HG03095 (cell line): ENCODE data around the gene C14orf180.

Source experiments
- ATAC-seq: cut with Tn5 transposase; IDR thresholded peaks from one replicate; pipeline ENCODE4 v1.9.1; 2021; ENCODE audit warnings: moderate library complexity; ENCODE audit not compliant: unreplicated experiment

Gene C14orf180

GRCh38 chr14:104592292-104592672 lies 12.7 kb downstream of the C14orf180 start:
- ATAC-seq, result no peak

- no peak for ATAC-seq
These were observed 13.2 kb downstream of the C14orf180 start for GRCh38 chr14:104592785-104593184.

DNA sequence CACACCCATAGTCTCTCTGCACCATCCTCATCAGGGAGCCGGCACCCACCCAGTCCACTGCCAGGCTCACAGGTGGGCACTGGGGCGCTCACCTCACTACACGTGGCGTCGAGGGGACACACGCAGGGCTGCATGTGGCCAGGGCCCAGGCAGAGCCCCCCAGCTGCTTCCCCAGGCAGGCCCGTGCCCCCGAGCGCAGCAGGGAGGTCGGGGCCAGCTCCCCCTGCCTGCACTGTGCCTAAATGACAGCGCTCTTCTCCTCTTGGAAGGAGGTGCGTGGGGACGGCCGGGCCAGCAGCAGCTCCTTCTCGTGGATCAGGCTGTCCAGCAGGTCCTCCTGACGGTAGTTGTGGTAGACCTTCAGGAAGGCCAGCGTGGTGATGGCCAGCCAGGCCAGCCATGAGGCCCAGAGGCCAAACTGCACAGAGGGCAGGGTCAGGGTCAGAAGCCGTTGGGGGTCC lies 13.7 kb downstream of the C14orf180 start:
- no peak for ATAC-seq

DNA sequence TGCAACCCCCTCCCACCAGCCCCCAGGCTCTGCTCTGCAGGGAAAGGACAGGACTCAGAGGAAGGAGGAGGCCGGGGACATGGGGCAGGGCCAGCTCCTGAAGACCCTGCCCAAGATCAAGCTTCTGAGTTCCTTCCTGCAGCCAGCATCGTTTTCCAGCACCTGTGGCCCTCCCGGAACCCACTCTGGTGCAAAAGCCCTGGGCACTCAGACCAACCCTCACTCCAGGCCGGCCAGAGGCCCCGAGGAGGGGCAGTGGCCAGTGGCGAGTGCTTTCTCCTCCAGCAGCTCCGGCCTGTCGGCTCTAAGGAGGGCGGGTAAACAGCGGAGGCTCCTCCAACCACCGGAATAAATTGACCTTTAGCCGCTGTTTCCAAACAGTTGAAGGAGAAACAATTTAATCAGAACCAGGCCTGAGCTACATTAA lies 14.2 kb downstream of the C14orf180 start:
- ATAC-seq, result no peak

DNA sequence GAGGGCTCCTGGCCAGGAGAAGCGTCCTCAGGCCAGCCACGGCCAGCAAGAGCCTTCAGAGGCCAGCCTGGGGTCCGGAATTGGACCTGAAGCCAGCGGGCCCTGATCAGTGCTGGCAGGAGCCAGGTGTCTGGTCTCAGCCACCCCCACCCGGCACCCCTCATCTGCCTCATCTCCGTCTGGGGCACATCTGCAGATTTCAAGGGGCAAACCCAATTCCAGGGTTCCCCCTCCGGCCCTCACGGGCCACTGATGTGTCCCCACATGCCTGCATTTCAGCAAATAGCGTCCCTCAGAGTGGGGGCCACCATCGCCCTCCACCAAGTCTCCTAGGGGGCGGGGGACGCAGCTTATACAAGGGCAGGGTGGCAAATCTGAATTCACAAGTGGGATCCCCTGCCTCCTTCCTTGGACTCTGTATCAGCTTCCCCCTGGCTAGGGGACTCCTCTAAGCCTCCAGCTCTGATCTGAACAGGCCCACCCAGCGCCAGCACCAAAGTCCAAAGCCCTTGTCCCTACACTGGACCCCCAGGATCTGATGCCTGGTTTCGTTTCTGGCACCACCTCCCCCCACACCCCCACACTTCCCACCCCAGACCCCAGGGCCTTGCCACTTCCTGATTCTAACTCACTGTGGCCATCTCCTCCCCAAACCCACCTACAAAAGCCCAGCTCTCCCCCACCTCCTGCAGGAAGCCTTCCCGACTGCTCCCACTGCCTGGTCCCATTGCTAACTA lies 14.9 kb downstream of the C14orf180 start:
- no peak for ATAC-seq

DNA sequence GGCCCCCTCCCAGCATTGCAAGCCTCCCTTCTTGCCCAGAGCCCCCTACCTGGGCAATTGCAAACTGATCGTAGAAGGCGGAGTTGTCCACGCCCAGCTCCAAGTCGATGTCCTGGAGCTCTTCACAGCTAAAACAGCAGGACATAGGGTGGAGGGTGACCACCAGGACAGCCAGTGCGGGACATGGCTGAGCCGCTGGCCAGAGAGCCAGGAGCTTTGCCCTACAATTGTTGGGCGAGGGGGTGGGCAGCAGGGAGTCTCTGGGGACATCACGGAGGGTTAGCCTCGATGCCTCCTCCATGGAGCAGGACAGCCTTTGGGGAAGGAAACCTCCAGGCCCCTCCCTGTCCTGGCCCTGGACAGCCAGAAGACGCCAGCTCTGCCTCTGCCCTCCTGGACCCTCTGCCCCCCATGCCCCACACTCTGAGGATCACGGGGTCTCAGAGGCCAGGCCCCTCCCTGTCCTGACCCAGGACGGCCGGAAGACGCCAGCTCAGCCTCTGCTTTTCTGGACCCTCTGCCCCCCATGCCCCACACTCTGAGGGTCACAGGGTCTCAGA lies 15.6 kb downstream of the C14orf180 start:
- no peak for ATAC-seq

- ATAC-seq, result no peak
These were observed 16.4 kb downstream of the C14orf180 start for GRCh38 chr14:104595911-104596450.

GRCh38 chr14:104596451-104596918 lies 16.9 kb downstream of the C14orf180 start:
- ATAC-seq, result no peak

- ATAC-seq, result no peak
These were observed 17.4 kb downstream of the C14orf180 start for GRCh38 chr14:104596927-104597351.

GRCh38 chr14:104597576-104597975 lies 18.0 kb downstream of the C14orf180 start:
- ATAC-seq, result no peak

DNA sequence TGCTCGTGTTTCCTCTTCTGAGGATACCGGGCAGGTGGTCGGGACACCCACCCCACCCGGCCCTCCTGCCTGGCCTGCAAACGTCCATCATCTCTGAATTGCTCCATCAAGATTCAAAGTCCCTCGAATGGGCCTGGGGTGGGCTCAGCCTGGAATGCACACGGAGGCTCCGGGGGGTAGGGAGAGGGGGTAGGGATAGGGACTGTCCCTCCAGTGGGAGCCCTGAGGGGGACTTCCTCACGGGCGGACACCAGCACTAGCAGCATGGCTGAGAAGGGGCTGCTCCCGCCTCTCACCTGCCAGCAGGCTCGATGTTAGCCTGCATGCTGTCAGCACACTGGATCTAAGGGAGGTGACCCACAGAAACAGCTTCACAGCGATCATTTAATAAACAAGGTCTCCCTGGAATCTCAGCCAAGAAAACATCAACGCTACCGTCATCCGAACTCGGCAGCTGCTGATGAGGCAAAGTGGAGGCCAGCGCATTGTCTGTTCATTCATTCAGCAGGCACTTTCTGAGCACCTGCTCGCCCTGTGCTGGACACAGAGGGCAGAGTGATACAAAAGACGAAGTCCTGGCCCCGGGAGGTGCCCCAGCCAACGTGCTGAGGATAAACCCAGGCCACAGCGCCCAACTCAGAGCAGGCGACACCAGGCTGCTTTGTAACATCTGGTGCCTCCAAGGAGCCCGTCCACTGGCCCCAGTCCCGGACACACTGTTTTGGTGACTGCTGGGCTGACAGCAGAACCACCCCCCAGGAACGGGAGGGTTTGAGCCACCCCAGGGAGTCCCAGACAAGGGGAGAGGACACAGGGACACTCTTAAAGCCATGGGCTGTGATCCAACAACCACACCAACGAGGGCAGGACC lies 18.7 kb downstream of the C14orf180 start:
- no peak for ATAC-seq

GRCh38 chr14:104598910-104599273 lies 19.3 kb downstream of the C14orf180 start:
- no peak for ATAC-seq

- no peak for ATAC-seq
These were observed 19.9 kb downstream of the C14orf180 start for GRCh38 chr14:104599446-104599845.

- ATAC-seq, result no peak
These were observed 20.6 kb downstream of the C14orf180 start for GRCh38 chr14:104600141-104600643.

GRCh38 chr14:104600805-104601204 lies 21.2 kb downstream of the C14orf180 start:
- no peak for ATAC-seq

DNA sequence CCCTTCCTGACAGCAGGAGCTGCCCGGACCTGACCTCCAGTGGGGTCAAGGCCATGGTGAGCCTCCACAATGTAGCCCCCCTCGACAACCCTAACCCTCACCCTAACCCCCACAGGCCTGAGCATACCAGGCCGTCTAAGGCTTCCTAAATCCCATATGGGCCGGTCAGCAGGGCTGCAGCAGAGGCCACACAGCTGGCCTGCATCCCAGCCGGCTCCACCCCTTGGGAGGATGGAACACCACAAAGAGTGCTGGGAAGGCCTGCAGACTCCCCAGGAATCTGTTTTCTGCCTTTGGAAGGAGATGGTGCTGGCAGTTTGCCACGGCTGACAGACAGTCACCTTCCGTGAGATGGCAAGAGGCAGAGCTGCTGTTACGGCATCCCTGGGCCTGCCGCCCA lies 22.2 kb downstream of the C14orf180 start:
- no peak for ATAC-seq

DNA sequence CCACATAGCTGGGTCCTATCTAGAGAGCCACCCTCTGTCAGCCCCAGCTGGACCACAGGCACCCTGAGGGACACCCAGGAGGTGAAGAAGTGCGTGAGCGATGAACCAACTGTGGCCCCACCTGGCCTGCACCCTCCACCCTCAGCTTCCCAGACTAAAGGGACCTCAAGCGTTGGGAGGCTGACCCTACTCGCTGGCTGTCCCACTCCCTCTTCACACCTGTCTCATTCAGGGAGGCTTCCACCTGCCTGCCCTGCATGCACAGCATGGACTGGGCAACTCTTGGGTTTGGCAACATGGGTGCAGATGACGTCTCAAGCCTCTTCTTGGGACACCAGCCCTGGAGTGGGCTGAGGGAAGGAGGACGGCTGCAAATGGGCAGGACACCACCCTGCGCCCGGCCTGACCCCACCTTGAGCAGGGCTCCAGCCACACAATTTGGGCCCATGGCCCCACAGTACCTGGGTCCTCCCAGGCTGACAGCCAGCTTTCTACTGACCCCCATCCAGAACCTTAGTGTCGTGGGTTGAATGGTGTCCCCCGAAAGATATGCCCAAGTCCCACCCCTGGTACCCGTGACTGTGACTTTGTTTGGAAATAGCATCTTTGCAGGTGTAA lies 22.9 kb downstream of the C14orf180 start:
- no peak for ATAC-seq

- ATAC-seq, result no peak
These were observed 23.4 kb downstream of the C14orf180 start for GRCh38 chr14:104602933-104603325.

DNA sequence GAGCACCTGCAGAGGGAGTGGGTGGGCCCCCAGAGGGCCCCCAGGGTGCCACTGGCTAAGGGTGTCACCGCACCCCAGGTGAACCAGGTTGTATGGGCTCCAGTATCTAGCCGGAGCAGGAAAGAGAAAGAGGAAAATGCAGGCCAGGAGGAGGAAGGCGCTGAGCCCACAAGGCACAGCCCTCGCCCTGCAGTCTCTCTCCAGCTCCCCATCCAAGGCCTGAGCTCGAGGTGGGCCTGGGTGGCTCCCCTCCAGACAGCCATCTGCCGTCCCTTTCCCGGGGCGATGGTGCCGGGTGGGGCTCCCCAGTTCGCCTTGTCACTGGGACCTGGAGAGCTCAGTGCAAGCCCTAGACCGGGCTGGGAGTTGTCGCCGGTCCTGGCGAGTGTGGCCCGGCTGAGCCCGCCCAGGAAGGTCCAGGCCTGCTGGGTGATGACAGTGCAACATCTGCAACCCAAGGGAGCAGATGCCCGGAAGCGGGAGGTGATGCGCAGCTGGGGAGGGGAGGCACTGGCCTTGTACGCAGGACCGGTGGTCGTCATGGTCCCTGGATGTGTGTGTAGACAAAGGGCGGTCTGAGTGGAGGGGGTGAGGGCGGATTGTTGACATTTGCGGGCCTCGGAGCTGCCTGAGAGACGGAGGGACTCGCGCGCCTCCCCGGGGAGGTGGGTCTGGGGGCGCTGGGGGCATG lies 24.3 kb downstream of the C14orf180 start:
- no peak for ATAC-seq
